MM.1S (cell line): Measurements from ENCODE around the gene MSH5.
A peak's percentile ranks its signal among the peaks of the same experiment; 100 is the strongest.

ENCODE experiments used
- DNase-seq: peaks from one replicate; pipeline ENCODE4 v3.0.0-alpha.2; 2015
- H2AFZ ChIP-seq: fragments of 300-600 bp; sonication (generic); 2 replicates; pipeline ENCODE4 v1.6.0; 2016; ENCODE audit warnings: antibody characterized with exemption, low read length
- H3F3A ChIP-seq: fragments of 300-600 bp; sonication (generic); 2 replicates; pipeline ENCODE4 v1.6.1; 2016; ENCODE audit warnings: mild to moderate bottlenecking, antibody characterized with exemption, low read length, moderate library complexity, mixed read lengths; ENCODE audit not compliant: insufficient read depth
- H3K27ac ChIP-seq: fragments of 300-600 bp; sonication (generic); 2 replicates; pipeline ENCODE4 v1.5.1; 2016; ENCODE audit warnings: mild to moderate bottlenecking, low read length
- H3K27me3 ChIP-seq: fragments of 300-600 bp; sonication (generic); replicated peaks from 2 replicates; pipeline ENCODE4 v1.6.0; 2016; ENCODE audit warnings: low read length; ENCODE audit not compliant: insufficient read depth
- H3K36me3 ChIP-seq: fragments of 300-600 bp; sonication (generic); replicated peaks from 2 replicates; pipeline ENCODE4 v1.6.1; 2016; ENCODE audit warnings: mild to moderate bottlenecking, low read length, mixed read lengths; ENCODE audit not compliant: insufficient read depth
- H3K4me1 ChIP-seq: fragments of 300-600 bp; sonication (generic); 2 replicates; pipeline ENCODE4 v1.6.1; 2016; ENCODE audit warnings: low read length, mixed read lengths
- H3K4me2 ChIP-seq: fragments of 300-600 bp; sonication (generic); 2 replicates; pipeline ENCODE4 v1.6.0; 2016; ENCODE audit warnings: low read depth, low read length
- H3K4me3 ChIP-seq: fragments of 300-600 bp; sonication (generic); 2 replicates; pipeline ENCODE4 v1.5.1; 2016; ENCODE audit warnings: low read length, mixed read lengths
- H3K79me2 ChIP-seq: fragments of 300-600 bp; sonication (generic); 2 replicates; pipeline ENCODE4 v1.6.1; 2016; ENCODE audit warnings: mixed run types, low read length, mixed read lengths
- H3K9ac ChIP-seq: fragments of 300-600 bp; sonication (generic); 2 replicates; pipeline ENCODE4 v1.6.1; 2016; ENCODE audit warnings: low read length, mixed read lengths
- H3K9me2 ChIP-seq: fragments of 300-600 bp; sonication (generic); replicated peaks from 2 replicates; pipeline ENCODE4 v1.6.1; 2016; ENCODE audit warnings: mild to moderate bottlenecking, low read length, mixed read lengths; ENCODE audit not compliant: insufficient read depth
- H3K9me3 ChIP-seq: fragments of 300-600 bp; sonication (generic); replicated peaks from 2 replicates; pipeline ENCODE4 v1.6.1; 2016; ENCODE audit warnings: mild to moderate bottlenecking, low read length, mixed read lengths; ENCODE audit not compliant: insufficient read depth
- H4K20me1 ChIP-seq: fragments of 300-600 bp; sonication (generic); 2 replicates; pipeline ENCODE4 v1.6.1; 2016; ENCODE audit warnings: mild to moderate bottlenecking, low read length, moderate library complexity, mixed read lengths; ENCODE audit not compliant: insufficient read depth
- CTCF ChIP-seq: fragments of 300-600 bp; sonication (generic); IDR thresholded peaks from 2 replicates; pipeline ENCODE4 v1.5.1; 2016; ENCODE audit warnings: antibody characterized with exemption, low read length, mixed read lengths
- EZH2 ChIP-seq: fragments of 300-600 bp; sonication (generic); optimal IDR thresholded peaks from 2 replicates; pipeline ENCODE3; 2017; ENCODE audit warnings: low read depth, mild to moderate bottlenecking, antibody characterized with exemption, low read length, mixed read lengths
- EZH2phosphoT487 ChIP-seq: fragments of 300-600 bp; sonication (generic); IDR thresholded peaks from 2 replicates; pipeline ENCODE4 v1.6.1; 2018; ENCODE audit warnings: antibody characterized with exemption, low read length

MSH5 gene

GRCh38 chr6:31778999-31779885, 39.4 kb downstream of the MSH5 start:
- Histone ChIP-seq H3K4me2 (no peak overlapping the region), H3K9me3 (no peaks in the 10 kb centered on the region), H3K4me1 (peaks cover 30% of the 10 kb centered on the region), H3K9ac (no peak overlapping the region), H3K9me2 (no peaks in the 10 kb centered on the region), H3F3A (peaks cover 33% of the 10 kb centered on the region), H3K36me3 (peaks cover 13% of the 10 kb centered on the region), H2AFZ (no peak overlapping the region), H3K27ac (peak overlapping the region; percentile 96; the same call in 1 of the 2 replicates), H3K4me3 (no peak overlapping the region), H3K27me3 (no peaks in the 10 kb centered on the region), H3K79me2 (peaks cover 45% of the 10 kb centered on the region), H4K20me1 (no peaks in the 10 kb centered on the region)
- TF ChIP-seq CTCF = no peak
- DNase-seq = no peak

DNA sequence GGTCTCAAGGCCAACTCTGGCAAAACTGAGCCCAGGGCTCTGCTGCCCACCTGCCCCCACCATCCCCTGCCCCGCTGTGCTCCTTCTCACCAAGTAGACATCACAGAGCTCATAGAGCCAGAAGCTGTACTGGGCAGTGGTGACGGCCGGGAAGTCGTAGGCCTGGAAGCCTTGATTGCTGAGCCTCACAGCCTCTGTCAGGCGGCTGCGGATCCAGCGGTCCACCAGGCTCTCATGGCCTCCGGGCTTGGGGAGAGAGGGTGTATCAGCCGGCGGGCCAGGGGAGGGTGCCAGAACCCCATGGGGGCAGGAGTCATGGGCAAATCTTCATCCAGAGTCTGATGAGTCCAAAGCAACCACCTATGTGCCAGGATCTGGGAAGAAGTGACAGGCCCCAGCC, 40.1 kb downstream of the MSH5 start:
- H3K36me3 ChIP-seq = peaks cover 19% of the 10 kb centered on the region
- no peak overlapping the region for H2AFZ ChIP-seq
- no peaks in the 10 kb centered on the region for H4K20me1 ChIP-seq
- peaks cover 33% of the 10 kb centered on the region for H3F3A ChIP-seq
- no peak for DNase-seq
- H3K9ac ChIP-seq = no peak overlapping the region
- H3K4me3 ChIP-seq = no peak overlapping the region
- no peaks in the 10 kb centered on the region for H3K27me3 ChIP-seq
- H3K79me2 ChIP-seq = peaks cover 52% of the 10 kb centered on the region
- no peak overlapping the region for H3K27ac ChIP-seq
- H3K4me1 ChIP-seq = peaks cover 30% of the 10 kb centered on the region
- no peaks in the 10 kb centered on the region for H3K9me3 ChIP-seq
- H3K9me2 ChIP-seq = no peaks in the 10 kb centered on the region
- TF ChIP-seq CTCF (no peak), EZH2phosphoT487 (no peak)
- no peak overlapping the region for H3K4me2 ChIP-seq

DNA sequence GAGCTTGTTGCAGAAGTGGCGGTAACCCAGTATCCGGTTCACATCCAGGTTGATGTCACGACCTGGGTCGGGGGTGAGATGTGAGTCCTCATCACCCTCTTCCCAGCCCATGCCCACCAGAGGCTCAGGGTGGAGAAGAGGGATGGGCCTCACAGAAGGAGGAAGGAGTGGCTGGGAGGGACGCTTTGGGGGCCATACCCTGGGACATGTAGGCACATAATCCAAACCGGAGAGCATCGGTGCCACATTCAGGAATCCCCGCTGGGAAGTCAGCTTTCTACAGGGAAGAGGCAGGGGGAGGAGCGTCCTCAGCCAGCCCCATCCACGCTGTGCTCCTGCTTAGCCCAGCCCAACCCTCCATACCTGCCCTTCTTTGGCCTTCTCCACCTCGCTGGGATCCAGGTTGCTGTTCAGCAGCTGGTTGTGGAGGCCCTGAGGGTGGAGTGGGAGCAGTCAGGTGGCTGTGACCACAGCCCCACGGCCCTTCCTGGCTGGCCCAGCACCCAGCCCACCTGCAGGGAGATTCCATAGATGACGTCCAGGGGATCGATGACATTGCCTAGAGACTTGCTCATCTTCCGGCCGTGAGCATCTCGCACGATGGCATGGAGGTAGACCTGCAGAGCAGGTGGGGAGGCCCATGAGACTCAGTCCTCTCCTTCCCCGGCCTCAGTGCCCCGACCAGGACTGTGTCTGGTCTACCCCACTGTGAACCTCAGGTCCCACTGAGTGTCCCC, 40.9 kb downstream of the MSH5 start:
- no peaks in the 10 kb centered on the region for H3K9me2 ChIP-seq
- no peak for DNase-seq

More for the DNA sequence above, 40.9 kb downstream of the MSH5 start:
- H3K36me3 ChIP-seq = peaks cover 24% of the 10 kb centered on the region
- H4K20me1 ChIP-seq = no peaks in the 10 kb centered on the region
- H3K27ac ChIP-seq = no peak overlapping the region
- TF ChIP-seq EZH2phosphoT487 = no peak
- TF ChIP-seq CTCF = no peak
- TF ChIP-seq EZH2 = no peak
- H3K4me2 ChIP-seq = no peak overlapping the region
- peaks cover 27% of the 10 kb centered on the region for H3K4me1 ChIP-seq
- no peaks in the 10 kb centered on the region for H3K27me3 ChIP-seq
- peaks cover 33% of the 10 kb centered on the region for H3F3A ChIP-seq
- H2AFZ ChIP-seq = no peak overlapping the region
- H3K79me2 ChIP-seq = peaks cover 58% of the 10 kb centered on the region
- no peak overlapping the region for H3K9ac ChIP-seq
- H3K9me3 ChIP-seq = no peaks in the 10 kb centered on the region
- no peak overlapping the region for H3K4me3 ChIP-seq
